ENCODE results near the gene RASAL1.

DNA sequence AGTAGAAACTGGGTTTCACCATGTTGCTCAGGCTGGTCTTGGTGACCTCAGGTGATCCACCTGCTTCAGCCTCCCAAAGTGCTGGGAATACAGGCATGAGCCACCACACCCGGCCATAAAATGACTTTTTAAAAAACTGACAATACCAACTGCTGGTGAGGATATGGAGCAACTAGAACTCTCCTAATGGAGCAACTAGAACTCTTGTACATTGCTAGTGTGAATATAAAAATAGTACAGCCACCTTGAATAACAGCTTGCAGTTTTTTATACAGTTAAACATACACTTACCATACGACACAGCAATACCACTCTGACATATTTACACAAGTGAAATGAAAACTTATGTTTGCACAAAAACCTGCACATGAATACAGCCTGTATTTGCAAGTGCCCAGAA, 11.4 kb upstream of the RASAL1 start:
- TF ChIP-seq ZBTB21 (tag by site-specific recombination; IDR thresholded peaks at IDR 0.05) (no peak), TCF7L2 (IDR thresholded peaks at IDR 0.05; ENCODE audit: borderline replicate concordance, low read depth, low read length) (no peak), ZFP3 (tag by site-specific recombination; IDR thresholded peaks at IDR 0.05; ENCODE audit: low read depth) (no peak), ZNF670 (tag by site-specific recombination; IDR thresholded peaks at IDR 0.05; ENCODE audit: low read depth) (no peak)
- TF ChIP-seq, protein P1, sequence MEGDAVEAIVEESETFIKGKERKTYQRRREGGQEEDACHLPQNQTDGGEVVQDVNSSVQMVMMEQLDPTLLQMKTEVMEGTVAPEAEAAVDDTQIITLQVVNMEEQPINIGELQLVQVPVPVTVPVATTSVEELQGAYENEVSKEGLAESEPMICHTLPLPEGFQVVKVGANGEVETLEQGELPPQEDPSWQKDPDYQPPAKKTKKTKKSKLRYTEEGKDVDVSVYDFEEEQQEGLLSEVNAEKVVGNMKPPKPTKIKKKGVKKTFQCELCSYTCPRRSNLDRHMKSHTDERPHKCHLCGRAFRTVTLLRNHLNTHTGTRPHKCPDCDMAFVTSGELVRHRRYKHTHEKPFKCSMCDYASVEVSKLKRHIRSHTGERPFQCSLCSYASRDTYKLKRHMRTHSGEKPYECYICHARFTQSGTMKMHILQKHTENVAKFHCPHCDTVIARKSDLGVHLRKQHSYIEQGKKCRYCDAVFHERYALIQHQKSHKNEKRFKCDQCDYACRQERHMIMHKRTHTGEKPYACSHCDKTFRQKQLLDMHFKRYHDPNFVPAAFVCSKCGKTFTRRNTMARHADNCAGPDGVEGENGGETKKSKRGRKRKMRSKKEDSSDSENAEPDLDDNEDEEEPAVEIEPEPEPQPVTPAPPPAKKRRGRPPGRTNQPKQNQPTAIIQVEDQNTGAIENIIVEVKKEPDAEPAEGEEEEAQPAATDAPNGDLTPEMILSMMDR (tag by site-specific recombination; IDR thresholded peaks at IDR 0.05), result no peak
